ENCODE results near the gene PHF2.

The PHF2 gene

GRCh38 chr9:93541005-93541404, 35.4 kb upstream of the PHF2 start:
- TF ChIP-seq SPI1 (IDR thresholded peaks at IDR 0.05; ENCODE audit: borderline replicate concordance, low read depth) (no peak), GABPA (IDR thresholded peaks at IDR 0.05; ENCODE audit: low read depth) (no peak), REST (IDR thresholded peaks at IDR 0.05; ENCODE audit: insufficient replicate concordance, low read depth) (no peak), CTCF (IDR thresholded peaks at IDR 0.05; ENCODE audit: insufficient read depth, low read length) (no peak), POLR2AphosphoS5 (IDR thresholded peaks at IDR 0.05; ENCODE audit: low read depth) (no peak)
- no peak overlapping the region for H3K27ac ChIP-seq (replicated peaks)
- H3K4me3 ChIP-seq (replicated peaks; ENCODE audit: insufficient read depth, low read length), result no peak overlapping the region
- H3K27me3 ChIP-seq (ENCODE audit: insufficient read depth, poor library complexity, severe bottlenecking), result no peaks in the 10 kb centered on the region
- no peak for DNase-seq (ENCODE audit: low read depth in 1 of 2, low spot score in 1 of 2)

GRCh38 chr9:93541581-93542349, 34.6 kb upstream of the PHF2 start:
- Histone ChIP-seq H3K27ac (replicated peaks) (no peak overlapping the region), H3K4me3 (replicated peaks; ENCODE audit: insufficient read depth, low read length) (no peak overlapping the region), H3K27me3 (ENCODE audit: insufficient read depth, poor library complexity, severe bottlenecking) (no peaks in the 10 kb centered on the region)
- no peak for DNase-seq (ENCODE audit: low read depth in 1 of 2, low spot score in 1 of 2)
- TF ChIP-seq GABPA (IDR thresholded peaks at IDR 0.05; ENCODE audit: low read depth) (no peak), REST (IDR thresholded peaks at IDR 0.05; ENCODE audit: insufficient replicate concordance, low read depth) (no peak), POLR2AphosphoS5 (IDR thresholded peaks at IDR 0.05; ENCODE audit: low read depth) (no peak), SPI1 (IDR thresholded peaks at IDR 0.05; ENCODE audit: borderline replicate concordance, low read depth) (no peak), CTCF (IDR thresholded peaks at IDR 0.05; ENCODE audit: insufficient read depth, low read length) (no peak)

- no peak for DNase-seq (ENCODE audit: low read depth in 1 of 2, low spot score in 1 of 2)
- H3K27me3 ChIP-seq (ENCODE audit: insufficient read depth, poor library complexity, severe bottlenecking), result no peaks in the 10 kb centered on the region
- H3K27ac ChIP-seq (replicated peaks), result no peak overlapping the region
- no peak for TF ChIP-seq CTCF (IDR thresholded peaks at IDR 0.05; ENCODE audit: insufficient read depth, low read length)
- TF ChIP-seq REST (IDR thresholded peaks at IDR 0.05; ENCODE audit: insufficient replicate concordance, low read depth), result no peak
- no peak for TF ChIP-seq POLR2AphosphoS5 (IDR thresholded peaks at IDR 0.05; ENCODE audit: low read depth)
- no peak for TF ChIP-seq SPI1 (IDR thresholded peaks at IDR 0.05; ENCODE audit: borderline replicate concordance, low read depth)
- no peak for TF ChIP-seq GABPA (IDR thresholded peaks at IDR 0.05; ENCODE audit: low read depth)
- no peak overlapping the region for H3K4me3 ChIP-seq (replicated peaks; ENCODE audit: insufficient read depth, low read length)
These were observed 33.3 kb upstream of the PHF2 start for GRCh38 chr9:93543117-93543516.
